SK-N-SH (cell line): Measurements from ENCODE around the gene ZYG11B.

Source experiments
- EP300 ChIP-seq, 2 experiments: IDR thresholded peaks; 2 replicates each; pipeline versions ENCODE4 v1.4.0 to v1.6.1; 2012; ENCODE audit warnings: borderline replicate concordance in 1 of 2, low read depth in 1 of 2, low read length in 1 of 2
- GABPA ChIP-seq: IDR thresholded peaks from 2 replicates; pipeline ENCODE4 v1.4.0; 2012; ENCODE audit warnings: low read depth, mild to moderate bottlenecking
- NFIC ChIP-seq: IDR thresholded peaks from 2 replicates; pipeline ENCODE4 v1.4.0; 2012; ENCODE audit warnings: borderline replicate concordance
- POLR2AphosphoS5 ChIP-seq: IDR thresholded peaks from 2 replicates; pipeline ENCODE4 v1.6.1; 2012; ENCODE audit warnings: low read depth, low read length
- TF ChIP-seq, protein P1 (sequence below): fragments of 200-600 bp; sonication (generic); IDR thresholded peaks from 2 replicates; pipeline ENCODE4 v1.6.1; 2017; ENCODE audit warnings: antibody characterized with exemption, mild to moderate bottlenecking, moderate library complexity
- TF ChIP-seq, protein P2 (sequence below): IDR thresholded peaks from 2 replicates; pipeline ENCODE4; 2012

DNA sequence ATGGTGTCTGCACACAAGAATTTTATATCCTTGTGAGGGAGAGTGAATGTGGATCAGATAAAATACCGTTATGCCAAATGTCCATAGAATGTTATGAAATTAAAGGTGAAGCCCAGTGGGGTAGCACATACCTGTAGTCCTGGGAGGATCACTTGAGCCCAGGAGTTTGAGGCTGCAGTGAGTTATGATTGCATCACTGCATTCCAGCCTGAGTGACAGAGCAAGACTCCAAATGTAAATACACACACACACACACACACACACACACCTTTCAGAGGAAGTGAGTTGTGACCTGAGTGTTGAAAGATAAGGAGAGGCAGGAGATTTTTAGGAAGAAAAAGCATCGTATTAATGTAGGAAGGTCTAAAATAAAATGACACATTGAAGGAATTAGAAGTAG, 88.2 kb downstream of the ZYG11B start:
- TF ChIP-seq, protein P1, sequence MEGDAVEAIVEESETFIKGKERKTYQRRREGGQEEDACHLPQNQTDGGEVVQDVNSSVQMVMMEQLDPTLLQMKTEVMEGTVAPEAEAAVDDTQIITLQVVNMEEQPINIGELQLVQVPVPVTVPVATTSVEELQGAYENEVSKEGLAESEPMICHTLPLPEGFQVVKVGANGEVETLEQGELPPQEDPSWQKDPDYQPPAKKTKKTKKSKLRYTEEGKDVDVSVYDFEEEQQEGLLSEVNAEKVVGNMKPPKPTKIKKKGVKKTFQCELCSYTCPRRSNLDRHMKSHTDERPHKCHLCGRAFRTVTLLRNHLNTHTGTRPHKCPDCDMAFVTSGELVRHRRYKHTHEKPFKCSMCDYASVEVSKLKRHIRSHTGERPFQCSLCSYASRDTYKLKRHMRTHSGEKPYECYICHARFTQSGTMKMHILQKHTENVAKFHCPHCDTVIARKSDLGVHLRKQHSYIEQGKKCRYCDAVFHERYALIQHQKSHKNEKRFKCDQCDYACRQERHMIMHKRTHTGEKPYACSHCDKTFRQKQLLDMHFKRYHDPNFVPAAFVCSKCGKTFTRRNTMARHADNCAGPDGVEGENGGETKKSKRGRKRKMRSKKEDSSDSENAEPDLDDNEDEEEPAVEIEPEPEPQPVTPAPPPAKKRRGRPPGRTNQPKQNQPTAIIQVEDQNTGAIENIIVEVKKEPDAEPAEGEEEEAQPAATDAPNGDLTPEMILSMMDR, result no peak
- no peak for TF ChIP-seq EP300 (IDR thresholded peaks at IDR 0.05; ENCODE audit: borderline replicate concordance in 1 of 2, low read depth in 1 of 2, low read length in 1 of 2)
- TF ChIP-seq GABPA, result no peak
- TF ChIP-seq, protein P2, sequence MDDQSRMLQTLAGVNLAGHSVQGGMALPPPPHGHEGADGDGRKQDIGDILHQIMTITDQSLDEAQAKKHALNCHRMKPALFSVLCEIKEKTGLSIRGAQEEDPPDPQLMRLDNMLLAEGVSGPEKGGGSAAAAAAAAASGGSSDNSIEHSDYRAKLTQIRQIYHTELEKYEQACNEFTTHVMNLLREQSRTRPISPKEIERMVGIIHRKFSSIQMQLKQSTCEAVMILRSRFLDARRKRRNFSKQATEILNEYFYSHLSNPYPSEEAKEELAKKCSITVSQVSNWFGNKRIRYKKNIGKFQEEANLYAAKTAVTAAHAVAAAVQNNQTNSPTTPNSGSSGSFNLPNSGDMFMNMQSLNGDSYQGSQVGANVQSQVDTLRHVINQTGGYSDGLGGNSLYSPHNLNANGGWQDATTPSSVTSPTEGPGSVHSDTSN, result no peak
- TF ChIP-seq POLR2AphosphoS5, result no peak
- no peak for TF ChIP-seq NFIC
